Right hindlimb (tissue), 1 donor: ENCODE measurements around the gene NEURL3.
"Not testable (repeated sequence)": the region's sequence is repeated elsewhere in the genome, so short reads cannot be mapped to it uniquely, and the experiment has no call there.

Experiments
- DNase-seq: peaks from one replicate; pipeline ENCODE4 v3.0.0-alpha.2; 2018

Gene NEURL3

DNA sequence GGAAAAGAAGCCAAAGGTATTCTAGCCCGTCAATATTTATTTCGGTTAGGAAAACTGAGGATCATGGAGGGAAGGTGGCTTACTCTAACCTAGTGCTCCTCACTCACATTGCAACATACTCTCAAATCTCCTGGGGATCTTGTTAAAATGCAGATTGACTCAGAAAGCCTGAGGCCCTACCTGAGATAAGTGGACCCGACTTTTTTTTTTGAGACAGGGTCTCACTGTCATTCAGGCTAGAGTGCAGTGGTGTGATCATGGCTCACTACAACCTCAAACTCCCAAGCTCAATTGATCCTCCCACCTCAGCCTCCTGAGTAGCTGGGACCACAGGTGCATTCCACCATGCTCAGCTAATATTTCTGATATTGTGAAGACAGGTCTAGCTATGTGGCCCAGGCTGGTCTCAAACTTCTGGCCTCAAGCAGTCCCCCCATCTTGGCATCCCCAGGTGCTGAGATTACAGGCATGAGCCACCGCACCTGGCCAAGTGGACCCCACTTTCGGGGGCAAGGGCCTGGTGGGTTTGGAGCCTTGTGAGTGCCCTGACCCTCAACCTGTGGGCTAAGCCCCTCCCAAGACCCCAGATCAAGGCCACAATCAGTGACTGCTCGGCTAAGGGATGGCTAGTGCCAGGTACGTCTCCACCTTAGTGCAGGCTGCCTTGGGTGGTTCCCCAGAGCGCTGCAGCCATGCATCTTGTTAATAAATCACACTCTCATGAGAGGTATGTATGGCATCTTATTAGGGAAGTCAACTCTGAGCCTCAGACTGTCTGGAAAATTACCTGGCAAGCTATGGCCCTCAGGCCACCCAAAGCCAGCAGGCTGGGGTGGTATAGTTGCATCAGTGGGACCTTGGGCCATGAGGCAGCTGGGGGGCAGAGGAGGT lies 1.1 kb upstream of the NEURL3 start:
- DNase-seq, result no peak

DNA sequence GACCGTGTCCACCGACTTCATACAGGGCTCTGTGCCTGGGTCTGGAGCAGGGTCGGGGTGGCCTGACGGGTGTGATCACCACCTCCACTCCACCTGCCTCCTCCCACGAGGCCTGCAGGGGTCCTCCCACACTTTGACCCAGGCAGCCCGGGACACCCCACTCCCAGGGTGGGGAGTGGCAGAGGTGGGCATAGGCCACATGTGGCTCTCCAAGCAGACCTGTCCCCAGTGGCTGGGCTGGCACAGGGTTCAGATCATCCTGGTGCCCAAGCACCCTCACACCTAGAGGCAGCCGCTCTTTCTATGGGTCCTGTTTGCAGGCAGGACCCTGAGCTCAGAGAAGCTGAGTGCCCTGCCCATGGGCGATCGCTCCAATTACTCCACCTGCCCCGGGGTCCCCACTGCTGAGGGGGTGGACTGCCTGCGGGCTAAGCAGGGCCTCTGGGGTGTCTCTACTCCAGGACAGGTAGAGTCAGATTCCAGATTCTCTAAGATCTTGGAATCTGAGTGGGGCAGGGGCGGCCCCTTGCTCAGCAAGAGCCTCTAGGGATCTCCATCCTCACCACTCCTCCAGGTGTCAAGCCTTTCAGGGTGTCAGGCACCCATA lies 1.4 kb downstream of the NEURL3 start:
- DNase-seq, result no peak

DNA sequence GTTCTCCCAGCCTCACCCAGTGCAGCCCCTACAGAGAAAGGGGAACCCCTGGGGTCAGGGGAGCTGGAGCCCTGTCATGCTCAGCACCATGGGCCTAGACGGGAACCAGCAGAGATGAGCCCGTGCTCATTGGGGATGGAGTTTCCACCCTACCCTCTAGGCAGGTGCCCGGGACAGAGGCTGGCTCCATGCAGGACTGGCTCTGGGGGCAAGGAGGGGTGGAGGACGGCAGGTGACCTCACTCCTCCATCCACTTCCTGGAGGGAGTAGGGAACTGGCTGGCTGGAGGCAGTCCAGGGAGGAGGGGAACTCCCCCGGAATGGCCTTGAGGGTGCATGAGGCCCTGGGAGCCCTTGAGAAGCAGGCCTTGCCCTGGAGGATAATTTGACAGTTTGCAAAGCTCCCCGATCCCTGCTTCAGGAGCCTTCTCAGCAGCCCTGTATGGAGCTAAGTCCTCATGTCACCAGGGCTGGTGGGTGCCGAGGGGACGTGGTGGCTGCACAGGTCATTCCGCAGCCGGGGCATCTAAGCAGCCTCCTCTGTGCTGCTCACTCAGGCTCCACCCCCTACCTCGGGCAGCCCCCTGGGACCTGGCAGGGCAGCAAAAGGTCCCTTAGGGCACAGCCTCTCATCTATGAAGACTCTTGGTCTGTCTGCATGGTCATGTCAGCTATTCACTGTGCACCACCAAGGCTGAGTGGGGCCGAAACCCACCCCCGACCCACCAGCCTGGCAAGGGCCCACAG lies 2.1 kb downstream of the NEURL3 start:
- no peak for DNase-seq

DNA sequence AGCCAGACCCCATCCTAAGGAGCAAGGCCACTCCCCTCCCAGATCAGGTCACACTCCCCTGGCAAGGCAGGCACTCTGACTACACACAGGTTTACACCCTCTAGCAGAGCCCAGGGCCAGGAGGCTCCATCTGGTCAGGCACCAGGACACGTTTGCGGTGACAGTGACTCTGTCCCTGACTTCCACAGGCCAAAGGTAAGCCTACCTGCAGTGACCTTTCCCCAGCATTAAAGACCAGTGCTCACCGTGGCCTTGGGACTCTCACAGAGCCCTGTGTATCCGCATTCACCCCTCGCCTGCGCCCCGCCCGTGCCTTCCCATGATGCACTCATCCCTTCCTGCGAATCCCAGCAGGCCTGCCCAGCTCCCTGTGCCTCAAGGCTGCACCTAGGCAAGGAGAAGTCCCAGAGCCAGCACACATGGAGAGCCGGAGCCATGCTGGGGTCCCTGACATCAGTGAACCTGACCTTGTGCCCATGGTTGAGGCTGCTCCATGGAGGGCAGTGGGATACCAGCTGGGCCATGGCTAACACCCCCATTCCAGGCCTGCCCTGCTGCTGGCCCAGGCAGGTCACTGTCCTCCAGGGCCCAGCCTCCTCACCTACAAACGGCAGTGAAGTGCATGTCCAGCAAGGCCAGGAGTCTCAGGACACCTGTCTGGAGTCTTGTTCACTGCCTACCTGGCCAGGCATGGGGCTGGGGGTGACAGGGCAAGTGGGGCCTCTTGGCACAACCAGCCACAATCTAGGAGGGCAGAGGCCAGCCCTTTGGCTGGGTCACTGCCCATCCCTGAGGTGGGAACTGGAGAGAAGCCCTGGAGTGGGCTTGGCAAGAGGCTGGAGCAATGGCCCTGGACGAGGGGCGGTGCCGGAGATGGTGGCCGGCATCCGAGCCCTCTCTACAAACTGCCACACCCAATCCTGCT lies 3.0 kb downstream of the NEURL3 start:
- DNase-seq, result no peak

DNA sequence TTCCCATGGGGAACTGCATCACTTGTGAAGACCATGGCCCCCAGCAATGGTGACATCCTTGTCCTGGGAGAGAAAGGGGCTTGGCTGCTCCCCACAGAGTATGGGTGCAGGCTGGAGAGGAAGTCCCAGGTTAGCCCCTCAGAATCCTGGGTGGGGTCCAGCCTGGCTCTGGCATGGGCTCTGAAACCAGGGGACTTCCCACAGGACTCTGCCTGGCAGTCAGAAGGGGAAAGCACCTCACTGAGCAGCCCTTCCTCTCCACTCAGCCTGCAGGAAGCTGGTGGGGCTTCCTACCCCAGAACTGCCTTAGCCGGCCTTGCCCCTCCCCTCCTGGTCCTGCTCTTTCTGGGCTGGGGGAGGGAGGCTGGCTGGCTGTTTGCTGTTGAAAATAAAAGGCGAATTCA lies 3.7 kb downstream of the NEURL3 start:
- DNase-seq, result no peak

DNA sequence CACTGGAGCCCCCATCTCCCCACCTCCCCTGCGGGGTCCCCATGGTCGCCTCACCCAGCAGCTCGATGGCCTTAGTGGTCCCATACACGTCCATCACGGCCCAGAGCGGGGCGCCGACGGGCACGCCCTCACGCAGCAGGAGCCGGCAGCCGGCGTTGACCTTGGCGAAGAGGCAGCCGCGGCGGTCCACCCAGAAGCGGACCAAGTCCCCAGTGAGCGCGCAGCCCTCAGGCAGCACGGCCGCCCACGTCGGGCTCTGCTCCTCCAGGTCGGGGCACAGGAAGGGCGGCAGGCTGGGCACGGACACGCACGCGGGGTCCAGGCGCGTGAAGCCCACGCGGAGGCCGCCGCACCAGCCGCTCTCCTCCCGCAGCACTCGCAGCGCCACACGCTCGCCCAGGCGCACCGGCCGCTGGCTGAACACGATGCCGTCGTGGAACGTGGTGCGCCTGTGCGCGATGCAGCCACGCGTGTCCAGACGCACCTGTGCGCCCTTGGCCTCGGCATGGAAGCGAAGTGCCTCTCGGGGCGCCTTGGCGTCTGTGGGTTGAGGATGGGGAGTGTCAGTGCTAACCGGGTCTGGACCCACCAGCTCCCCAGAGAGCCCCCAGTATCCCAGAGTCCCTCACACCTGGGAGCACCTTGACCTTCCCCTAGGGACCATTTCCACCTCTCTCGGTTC lies 4.6 kb downstream of the NEURL3 start:
- no peak for DNase-seq

DNA sequence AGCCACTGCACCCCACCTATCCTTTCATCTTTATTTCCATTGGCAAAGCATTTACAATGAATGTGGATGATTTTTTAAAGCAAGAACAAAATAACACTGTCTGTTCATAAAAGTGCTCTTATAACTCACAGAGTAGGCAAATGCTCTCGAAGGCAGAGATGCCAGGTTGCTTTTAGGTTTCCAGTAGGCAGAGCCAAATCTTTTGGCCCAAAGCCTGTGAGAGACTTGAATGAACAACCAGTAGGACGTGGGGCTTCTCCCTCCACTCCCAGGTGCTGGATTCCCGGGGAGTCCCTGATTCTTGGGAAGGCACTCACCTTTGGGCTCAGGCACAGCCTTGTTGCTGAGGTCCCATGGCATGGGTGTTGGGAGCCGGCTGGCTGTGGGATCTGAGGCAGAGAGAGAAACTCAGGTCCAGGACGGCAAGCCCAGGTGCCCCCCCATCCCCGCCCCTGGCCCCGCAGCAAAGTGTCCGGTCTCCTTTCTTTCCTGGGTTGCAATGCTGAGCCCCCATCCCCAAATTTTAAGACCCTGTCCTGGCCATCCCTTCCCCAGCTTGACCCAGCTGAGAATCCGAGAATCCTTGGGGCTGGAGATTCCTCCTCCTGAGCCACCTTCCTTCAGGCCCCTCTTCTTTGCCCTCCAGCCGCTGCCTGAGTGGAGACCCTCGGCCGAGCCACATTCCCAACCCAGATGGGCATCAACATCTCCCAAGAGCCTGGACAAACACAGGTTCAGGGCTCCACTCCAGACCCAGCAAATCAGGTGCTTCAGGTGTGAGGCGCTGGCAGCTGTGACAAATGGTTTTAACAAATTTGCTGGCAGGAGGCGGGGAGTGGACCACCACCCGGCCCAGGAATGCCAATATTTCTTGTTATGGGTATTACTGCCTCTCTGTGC lies 5.8 kb downstream of the NEURL3 start:
- no peak for DNase-seq

DNA sequence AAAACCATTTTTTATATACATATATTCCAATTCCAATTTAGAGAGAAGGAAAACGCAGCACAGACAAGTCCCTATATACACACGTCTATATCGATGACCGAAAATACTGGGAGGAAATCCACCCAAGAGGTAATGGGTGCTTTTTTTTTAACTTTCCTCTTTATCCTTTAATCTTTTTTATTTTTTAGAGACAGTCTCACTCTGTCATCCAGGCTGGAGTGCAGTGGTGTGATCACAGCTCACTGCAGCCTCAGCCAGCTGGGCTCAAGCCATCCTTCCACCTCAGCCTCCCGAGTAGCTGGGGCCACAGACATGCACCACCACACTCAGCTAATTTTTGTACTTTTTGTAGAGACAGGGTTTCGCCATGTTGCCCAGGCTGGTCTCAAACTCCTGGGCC lies 6.5 kb downstream of the NEURL3 start:
- not testable (repeated sequence) for DNase-seq

DNA sequence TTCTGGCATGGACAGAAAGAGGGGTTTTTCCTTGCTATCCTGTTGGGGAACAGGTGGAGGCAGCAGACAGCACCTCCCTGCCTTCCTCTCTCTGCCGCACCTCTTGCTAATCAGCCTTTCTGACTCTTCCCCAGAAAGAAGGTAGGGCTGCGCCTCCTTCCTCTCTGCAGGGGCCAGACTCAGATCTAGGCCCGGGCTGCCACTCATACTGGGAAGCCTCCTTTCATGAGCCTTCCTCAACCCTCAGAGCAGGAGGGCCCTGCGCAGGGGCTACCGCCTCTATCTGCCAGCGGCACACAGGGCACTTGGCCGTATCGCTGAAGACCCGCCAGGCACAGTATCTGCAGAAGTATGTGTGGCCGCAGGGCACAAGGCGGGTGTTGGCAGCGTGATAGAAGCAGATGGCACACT lies 7.1 kb downstream of the NEURL3 start:
- no peak for DNase-seq

DNA sequence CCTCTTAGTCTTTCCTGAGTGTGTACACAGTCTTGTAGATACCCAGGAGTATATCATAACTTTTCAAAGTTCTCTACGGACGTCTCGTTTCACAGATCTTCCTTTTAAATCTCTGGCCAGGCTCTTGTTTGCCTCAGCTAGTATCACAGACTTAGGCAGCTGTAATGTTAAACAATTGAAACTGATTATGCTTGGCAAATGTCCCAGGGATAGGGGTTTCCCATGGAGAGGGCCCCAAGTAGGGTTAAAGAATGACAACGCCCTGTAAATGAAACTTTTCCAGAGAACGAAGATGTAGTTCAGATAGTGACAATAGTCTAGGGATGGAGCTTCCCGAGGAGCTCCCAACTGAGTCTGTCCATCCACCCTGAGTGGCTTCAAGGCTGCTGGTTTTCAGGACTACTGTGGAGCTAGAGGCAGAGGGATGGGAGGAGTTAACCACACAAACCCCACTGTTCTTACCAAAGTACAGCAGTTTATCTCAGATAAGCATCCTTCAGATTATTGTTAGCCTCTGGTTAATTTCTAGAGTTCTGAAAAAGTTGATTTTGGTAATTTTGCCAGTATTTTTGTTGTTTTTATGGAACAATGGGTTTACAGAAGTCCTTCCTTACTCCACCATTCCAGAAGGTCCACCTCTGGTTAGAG lies 9.1 kb downstream of the NEURL3 start:
- no peak for DNase-seq

DNA sequence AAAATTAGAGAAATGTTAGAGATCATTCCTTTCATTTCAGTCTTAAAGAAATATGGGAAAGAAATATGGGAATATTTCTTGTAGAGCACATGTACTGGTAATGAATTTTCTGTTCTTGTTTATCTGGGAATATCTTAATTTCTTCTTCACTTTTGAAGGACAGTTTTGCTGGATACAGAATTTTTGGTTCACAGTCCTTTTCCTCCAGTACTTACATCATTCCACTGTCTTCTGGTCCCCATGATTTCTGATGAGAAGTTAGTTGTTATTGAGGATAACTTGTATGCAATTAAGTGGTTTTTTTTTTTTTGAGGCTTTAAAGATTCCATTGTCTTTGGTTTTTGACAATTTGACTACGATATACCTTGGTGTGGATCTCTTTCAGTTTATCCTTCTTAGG lies 11.0 kb downstream of the NEURL3 start:
- no peak for DNase-seq

DNA sequence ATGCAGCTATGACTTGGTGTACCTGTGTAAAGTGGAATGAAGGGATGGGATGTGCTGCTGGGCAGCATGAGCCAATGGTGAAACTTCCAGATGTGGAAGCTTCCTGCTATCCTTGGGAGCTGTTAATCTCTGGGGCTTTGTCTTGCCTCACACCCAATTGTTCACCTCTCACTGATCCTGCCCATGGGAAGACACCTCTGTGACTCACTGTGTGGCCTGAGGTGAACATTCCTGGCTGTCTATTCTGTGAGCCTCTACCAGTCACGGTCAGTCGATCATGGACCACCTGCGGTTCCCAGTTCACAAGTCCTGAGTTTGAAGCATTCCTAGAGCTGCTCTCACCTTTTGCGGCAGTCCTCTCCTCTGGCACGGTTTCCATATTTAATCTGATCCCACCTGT lies 12.1 kb downstream of the NEURL3 start:
- DNase-seq, result no peak

DNA sequence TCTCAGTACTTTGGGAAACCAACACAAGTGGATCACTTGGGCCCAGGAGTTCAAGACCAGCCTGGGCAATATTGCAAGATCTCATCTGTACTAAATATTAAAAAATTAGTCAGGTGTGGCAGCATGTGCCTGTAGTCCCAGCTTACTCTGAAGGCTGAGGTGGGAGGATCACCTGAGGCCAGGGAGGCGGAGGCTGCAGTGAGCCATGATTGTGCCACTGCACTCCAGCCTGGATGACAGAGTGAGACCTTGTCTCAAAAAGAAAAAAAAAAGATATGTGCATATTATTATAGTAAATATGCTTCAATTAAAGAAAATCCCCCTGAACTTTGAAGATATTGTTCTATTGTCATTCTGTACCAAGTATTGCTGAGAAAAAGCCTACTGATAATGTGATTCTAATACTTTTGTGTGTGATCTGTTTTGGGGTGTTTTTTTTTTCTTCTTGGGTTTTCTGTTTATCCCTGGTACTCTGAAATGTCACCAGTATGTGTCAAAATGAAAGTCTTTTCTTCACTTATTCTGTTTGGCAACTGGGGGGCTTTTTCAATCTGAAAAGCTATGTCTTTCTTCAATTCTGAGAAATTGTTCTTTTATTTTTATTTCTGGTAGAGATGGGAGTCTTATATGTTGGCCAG lies 13.2 kb downstream of the NEURL3 start:
- no peak for DNase-seq

DNA sequence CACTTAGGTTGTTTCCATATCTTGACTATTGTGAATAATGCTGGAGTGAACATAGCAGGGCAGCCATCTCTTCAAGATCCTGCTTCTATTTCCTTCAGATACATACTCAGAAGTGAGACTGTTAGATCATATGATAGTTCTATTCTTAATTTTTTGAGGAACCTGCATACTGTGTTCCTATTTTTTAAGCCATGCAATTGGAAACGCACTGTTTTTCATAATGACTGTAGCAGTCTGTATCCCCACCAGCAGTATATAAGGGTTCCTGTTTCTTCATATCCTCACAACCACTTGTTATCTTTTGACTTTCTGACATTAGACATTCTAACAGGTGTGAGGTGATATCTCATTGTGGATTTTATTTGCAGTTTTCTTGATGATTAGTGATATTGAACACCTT lies 15.5 kb downstream of the NEURL3 start:
- no peak for DNase-seq

DNA sequence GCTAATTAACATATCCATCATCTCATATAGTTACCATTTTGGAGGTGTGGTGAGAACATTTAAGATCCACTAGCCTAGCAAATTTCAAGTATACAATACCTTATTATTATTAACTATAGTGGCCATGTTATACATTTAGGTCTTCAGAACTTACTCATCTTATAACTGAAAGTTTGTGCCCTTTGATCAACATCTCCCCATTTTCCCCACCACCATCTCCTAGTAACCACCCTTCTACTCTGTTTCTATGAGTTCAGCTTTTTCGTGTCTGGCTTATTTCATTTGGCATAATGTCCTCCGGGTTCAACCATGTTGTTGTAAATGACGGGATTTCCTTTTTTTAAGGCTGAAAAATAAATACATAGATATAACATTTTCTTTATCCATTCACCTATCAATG lies 15.9 kb downstream of the NEURL3 start:
- no peak for DNase-seq

DNA sequence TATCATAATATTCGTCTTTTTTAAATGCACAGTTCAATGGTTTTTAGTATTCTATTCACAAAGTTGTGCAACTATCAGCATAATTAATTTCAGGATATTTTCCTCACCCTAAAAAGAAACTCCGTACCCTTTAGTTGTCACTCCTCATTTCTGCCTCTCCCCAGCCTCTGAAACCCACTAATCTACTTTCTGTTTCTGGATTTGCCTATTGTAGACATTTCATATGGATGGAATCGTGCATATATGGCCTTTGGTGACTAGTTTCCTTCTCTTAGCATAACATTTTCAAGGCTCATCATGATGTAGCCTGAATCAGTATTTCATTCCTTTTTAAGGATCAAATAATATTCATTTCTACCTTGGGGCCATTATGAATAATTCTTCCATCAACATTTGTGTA lies 18.5 kb downstream of the NEURL3 start:
- no peak for DNase-seq

DNA sequence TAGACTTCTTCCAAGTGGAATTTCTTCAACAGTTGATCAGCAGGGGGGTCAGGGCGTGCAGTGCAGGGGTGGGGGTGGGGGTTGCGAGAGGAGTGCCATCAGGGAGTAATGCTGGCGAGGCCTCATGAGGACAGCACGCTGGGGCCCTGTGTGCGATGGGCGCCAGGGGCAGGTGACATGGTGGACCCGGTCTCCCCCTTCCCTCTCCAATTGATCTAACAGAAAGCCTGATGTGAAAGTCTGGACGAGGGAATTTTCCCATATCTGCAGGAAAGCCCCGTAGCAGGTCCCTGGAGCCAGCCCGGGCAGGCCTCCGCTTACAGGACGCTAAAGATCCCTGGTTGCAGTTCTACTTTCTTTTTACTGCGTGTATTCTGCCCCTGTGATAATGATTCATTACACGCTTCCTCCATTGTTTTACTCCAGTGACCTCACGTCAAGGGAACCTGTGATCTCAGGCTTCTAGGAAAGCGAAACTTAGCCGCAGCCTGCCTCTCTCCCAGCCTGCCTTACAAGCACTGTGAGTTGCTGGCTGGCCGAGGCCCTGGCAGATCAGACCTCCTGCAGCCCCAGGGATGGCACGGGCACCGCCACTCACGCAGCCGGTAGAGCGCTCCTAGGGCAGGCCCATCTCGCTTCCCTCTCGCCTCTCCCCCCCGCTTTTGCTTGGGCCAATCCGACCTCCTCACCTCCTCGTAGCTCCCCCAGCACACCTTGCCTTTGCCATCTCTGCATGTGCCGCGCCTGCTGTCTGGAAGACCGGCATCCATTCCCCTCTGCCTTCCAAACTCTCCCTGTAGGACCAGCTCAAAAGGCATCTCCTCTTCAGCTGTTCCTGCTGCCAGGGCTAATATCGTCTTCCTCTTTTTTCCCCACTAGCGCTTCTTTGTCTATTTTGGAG lies 19.2 kb downstream of the NEURL3 start:
- peak; percentile 67 for DNase-seq

DNA sequence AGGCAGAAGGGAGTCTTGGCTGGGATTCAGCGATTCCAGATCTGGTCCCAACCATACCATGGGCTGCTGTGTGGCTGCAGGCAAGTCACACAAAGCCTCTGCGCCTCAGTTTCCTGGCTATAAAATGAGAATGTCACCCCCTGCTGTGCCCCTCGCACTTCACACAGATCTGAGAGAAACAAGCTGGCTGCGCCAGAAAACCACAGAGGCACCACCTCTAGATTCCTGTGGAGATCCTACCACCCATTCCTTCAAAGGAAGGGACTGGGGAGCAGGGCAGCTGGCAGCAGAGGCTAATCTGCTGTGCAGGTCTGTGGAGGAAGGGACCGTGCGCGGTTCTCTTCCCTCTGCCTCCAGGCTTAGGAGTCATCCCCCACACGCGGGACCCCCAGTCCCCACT lies 19.8 kb downstream of the NEURL3 start:
- DNase-seq, result no peak

DNA sequence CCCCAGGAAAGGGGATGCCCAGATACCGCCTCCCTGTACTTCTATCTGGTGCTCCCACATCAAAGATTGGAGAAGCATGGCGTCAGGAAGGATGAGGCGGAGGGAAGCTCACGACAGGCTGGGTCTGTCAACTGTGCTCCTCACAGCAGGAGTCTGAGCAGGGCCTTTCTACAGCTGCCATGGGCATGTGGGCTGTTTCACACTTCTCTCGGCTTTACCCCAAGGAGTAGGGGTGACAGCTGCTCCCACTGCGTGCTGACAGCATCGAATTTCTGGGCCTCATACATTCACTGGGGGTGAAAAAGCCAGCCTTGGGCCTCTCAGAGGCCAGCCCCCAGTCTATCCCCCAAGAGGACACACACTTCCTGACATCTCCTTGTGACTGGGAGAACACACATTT lies 21.1 kb downstream of the NEURL3 start:
- DNase-seq, result no peak
